Measurements from ENCODE around the gene ZBED4. TPM values are rescaled to one million over a fixed set of nuclear protein-coding genes. Genes with fewer than 3 reads are reported as not detected.

The ZBED4 gene
- total RNA-seq, 6 experiments from 2014 or later: 4.1 to 9.3 (median 5.2) TPM

GRCh38 chr22:49853981-49854831 is 562 bp downstream of the ZBED4 start:
- no peak for ATAC-seq
- WGBS (ENCODE audit: insufficient coverage, low coverage, low lambda C conversion rate, missing lambda C conversion rate): 1% methylated on average over 19 of the region's 101 CpGs

DNA sequence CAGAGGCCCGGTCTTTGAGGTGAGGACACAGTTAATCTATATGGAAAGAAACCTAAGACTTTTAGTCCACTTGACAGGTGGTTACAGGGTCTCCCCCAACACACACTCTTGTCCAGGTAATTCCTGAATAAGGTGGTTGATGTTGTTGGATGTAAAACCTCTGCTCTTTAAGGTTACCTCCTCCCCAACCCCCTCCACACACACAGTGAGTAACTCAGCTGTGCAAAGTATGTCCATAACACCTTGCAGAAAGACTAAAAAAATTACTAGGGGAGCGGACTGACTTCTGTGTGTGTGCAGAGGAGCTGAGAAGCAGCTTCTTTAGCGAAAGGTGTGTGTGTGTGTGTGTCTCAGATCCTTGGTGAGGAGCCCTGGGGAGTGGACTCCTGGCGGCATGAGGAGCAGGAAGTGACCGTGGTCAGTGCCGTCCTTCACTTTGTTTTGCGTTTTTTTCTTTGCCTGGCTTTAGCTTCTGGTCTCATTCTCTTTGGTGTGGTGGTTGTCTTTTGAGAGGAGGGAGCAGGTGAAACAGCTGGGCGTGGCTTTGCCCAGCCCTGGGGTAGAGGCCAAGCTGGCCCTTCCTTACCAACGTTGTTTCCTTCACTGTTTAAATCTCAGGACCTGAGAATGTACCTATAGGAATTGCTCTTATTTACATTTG is 1.7 kb downstream of the ZBED4 start:
- H3K9me3 ChIP-seq: no peaks in the 10 kb centered on the region
- H3K4me3 ChIP-seq: peak overlapping the region in 2 of 3 donors; percentile 67 to 71
- H3K4me1 ChIP-seq: peaks cover 0 to 16% (median 6%) of the 10 kb centered on the region in 4 donors
- H3K27me3 ChIP-seq: no peaks in the 10 kb centered on the region
- ATAC-seq (no peak), DNase-seq (peak in 1 of 3 donors; percentile 33)
- WGBS (ENCODE audit: insufficient coverage, low coverage, low lambda C conversion rate, missing lambda C conversion rate): 28% methylated on average over 7 of the region's 9 CpGs
- H3K36me3 ChIP-seq: no peaks in the 10 kb centered on the region
- H3K27ac ChIP-seq: no peak overlapping the region
- intact Hi-C loops (cut with DNase I): no loop called here
- TF ChIP-seq, protein P1, sequence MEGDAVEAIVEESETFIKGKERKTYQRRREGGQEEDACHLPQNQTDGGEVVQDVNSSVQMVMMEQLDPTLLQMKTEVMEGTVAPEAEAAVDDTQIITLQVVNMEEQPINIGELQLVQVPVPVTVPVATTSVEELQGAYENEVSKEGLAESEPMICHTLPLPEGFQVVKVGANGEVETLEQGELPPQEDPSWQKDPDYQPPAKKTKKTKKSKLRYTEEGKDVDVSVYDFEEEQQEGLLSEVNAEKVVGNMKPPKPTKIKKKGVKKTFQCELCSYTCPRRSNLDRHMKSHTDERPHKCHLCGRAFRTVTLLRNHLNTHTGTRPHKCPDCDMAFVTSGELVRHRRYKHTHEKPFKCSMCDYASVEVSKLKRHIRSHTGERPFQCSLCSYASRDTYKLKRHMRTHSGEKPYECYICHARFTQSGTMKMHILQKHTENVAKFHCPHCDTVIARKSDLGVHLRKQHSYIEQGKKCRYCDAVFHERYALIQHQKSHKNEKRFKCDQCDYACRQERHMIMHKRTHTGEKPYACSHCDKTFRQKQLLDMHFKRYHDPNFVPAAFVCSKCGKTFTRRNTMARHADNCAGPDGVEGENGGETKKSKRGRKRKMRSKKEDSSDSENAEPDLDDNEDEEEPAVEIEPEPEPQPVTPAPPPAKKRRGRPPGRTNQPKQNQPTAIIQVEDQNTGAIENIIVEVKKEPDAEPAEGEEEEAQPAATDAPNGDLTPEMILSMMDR (IDR thresholded peaks at IDR 0.05): no peak
- TF ChIP-seq POLR2A (IDR thresholded peaks at IDR 0.05): no peak

More at GRCh38 chr22:49853981-49854831, 562 bp downstream of the ZBED4 start:
- Histone ChIP-seq H3K36me3 (no peaks in the 10 kb centered on the region), H3K27me3 (no peaks in the 10 kb centered on the region), H3K9me3 (no peaks in the 10 kb centered on the region), H3K4me1 (peaks cover 0 to 16% (median 8%) of the 10 kb centered on the region in 4 donors), H3K4me3 (peak overlapping the region; percentile 63 to 71 (median 67)), H3K27ac (peak overlapping the region in 2 of 3 donors; percentile 37 to 45)
- TF ChIP-seq POLR2A (IDR thresholded peaks at IDR 0.05): no peak
- TF ChIP-seq, protein P1 (IDR thresholded peaks at IDR 0.05): no peak
- intact Hi-C loops (cut with DNase I): no loop called here
- DNase-seq: peak; percentile 55 to 67 (median 57)

DNA sequence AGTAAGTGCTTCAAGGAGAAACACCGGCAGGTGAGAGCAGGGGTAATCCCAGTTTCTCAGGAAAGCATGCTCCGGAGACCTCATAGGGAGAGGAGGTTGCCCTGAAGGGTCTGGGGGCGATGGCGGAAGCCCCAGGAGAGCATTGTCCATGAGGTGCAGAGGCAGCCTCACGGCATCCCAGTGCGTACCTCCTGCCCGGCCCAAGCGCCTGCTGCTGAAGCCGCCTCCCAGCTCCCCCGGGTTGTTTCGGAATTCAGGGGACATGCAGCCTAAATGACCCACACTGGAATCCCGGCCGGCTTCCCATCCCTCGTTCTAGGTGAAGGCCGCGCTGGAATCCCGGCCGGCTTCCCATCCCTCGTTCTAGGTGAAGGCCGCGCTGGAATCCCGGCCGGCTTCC is 2.7 kb downstream of the ZBED4 start:
- intact Hi-C loops (cut with DNase I): no loop called here
- Histone ChIP-seq H3K9me3 (no peaks in the 10 kb centered on the region), H3K27ac (no peak overlapping the region), H3K4me3 (no peak overlapping the region), H3K4me1 (peaks cover 0 to 16% (median 6%) of the 10 kb centered on the region in 4 donors), H3K36me3 (no peaks in the 10 kb centered on the region), H3K27me3 (no peaks in the 10 kb centered on the region)
- ATAC-seq (no peak), DNase-seq (peak in 1 of 3 donors; percentile 52)
- 100% methylated on average over 2 of the region's 23 CpGs for WGBS (ENCODE audit: insufficient coverage, low coverage, low lambda C conversion rate, missing lambda C conversion rate)
- no peak for TF ChIP-seq POLR2A (IDR thresholded peaks at IDR 0.05)

DNA sequence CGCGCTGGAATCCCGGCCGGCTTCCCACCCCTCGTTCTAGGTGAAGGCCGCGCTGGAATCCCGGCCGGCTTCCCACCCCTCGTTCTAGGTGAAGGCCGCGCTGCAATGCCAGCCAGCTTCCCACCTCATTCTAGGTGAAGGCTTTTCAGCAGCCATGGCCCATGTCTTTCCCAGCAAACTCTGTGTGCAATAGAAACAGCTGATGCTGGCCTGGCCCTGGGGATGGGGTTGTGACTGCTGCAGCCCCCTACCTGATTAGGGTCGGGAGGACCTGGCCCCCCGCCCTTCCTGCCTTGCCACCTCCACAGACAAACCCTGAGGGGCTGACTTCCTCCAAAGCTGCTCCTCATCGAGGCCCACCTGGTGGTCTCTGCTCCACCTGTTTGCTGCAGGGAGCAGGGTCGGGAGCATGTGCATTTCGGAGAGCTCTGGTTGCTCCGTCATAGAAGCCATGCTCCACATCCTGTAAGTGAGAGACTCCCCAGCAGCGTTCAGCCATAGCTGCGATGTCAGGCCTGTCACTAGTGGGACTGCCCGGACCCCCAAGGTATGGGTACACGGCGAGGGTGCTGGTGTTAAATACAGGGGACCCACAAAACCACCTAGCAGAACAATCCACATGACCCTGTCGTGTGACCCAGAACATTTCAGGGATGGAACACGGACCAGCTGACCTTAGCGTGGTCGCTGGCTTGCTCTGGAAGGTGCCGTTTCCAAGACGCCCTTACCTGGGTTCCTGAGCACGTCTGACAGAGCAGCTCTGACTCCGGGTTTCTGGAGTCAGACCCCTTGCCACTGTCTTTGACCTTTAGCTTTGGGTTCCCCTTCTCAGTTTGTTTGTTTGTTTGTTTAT is 3.3 kb downstream of the ZBED4 start:
- TF ChIP-seq, protein P1 (IDR thresholded peaks at IDR 0.05): no peak
- no peak for TF ChIP-seq POLR2A (IDR thresholded peaks at IDR 0.05)
- Histone ChIP-seq H3K27me3 (no peaks in the 10 kb centered on the region), H3K36me3 (no peaks in the 10 kb centered on the region), H3K4me1 (peaks cover 0 to 16% (median 6%) of the 10 kb centered on the region in 4 donors), H3K9me3 (no peaks in the 10 kb centered on the region), H3K4me3 (no peak overlapping the region), H3K27ac (no peak overlapping the region)
- 88% methylated on average over 6 of the region's 31 CpGs for WGBS (ENCODE audit: insufficient coverage, low coverage, low lambda C conversion rate, missing lambda C conversion rate)
- DNase-seq: no peak
- no peak for ATAC-seq
- intact Hi-C loops (cut with DNase I): no loop called here

Measured in right lobe of liver (tissue), 6 donors.